HepG2 (cell line): ENCODE results near the gene IGLON5. TPM values are rescaled to one million over a fixed set of nuclear protein-coding genes. Genes with fewer than 3 reads are reported as not detected.

ENCODE experiments used
- ATRX ChIP-seq: sonication (generic); formaldehyde crosslinking; IDR thresholded peaks from 2 replicates; pipeline ENCODE4 v1.4.0; 2020; ENCODE audit warnings: missing genetic modification reagents, borderline replicate concordance
- NR2C2 ChIP-seq: sonication (generic); formaldehyde crosslinking; IDR thresholded peaks from 2 replicates; pipeline ENCODE4 v1.4.0; 2020; ENCODE audit warnings: missing genetic modification reagents, mild to moderate bottlenecking, moderate library complexity, borderline replicate concordance
- ONECUT2 ChIP-seq: sonication (generic); formaldehyde crosslinking; IDR thresholded peaks from 2 replicates; pipeline ENCODE4 v1.4.0; 2020; ENCODE audit warnings: missing genetic modification reagents
- RCOR2 ChIP-seq: IDR thresholded peaks from 2 replicates; pipeline ENCODE4 v1.6.1; 2016; ENCODE audit warnings: missing biosample characterization, missing genetic modification reagents
- THRA ChIP-seq: sonication (generic); formaldehyde crosslinking; IDR thresholded peaks from 2 replicates; pipeline ENCODE4 v1.4.0; 2020; ENCODE audit warnings: missing genetic modification reagents, borderline replicate concordance
- WIZ ChIP-seq: sonication (generic); formaldehyde crosslinking; IDR thresholded peaks from 2 replicates; pipeline ENCODE4 v1.5.1; 2020; ENCODE audit warnings: mild to moderate bottlenecking, missing genetic modification reagents
- ZFX ChIP-seq: sonication (generic); formaldehyde crosslinking; IDR thresholded peaks from 2 replicates; pipeline ENCODE4 v1.4.0; 2020; ENCODE audit warnings: mild to moderate bottlenecking, low read depth, missing genetic modification reagents, moderate library complexity
- ZNF317 ChIP-seq: sonication (generic); formaldehyde crosslinking; IDR thresholded peaks from 2 replicates; pipeline ENCODE4 v1.5.0; 2020; ENCODE audit warnings: mild to moderate bottlenecking, missing genetic modification reagents
- ZNF331 ChIP-seq: sonication (generic); formaldehyde crosslinking; IDR thresholded peaks from 2 replicates; pipeline ENCODE4 v1.4.0; 2020; ENCODE audit warnings: missing genetic modification reagents
- ZNF350 ChIP-seq: sonication (generic); formaldehyde crosslinking; IDR thresholded peaks from 2 replicates; pipeline ENCODE4 v1.4.0; 2020; ENCODE audit warnings: mild to moderate bottlenecking, low read depth, missing genetic modification reagents, borderline replicate concordance
- ZNF44 ChIP-seq: sonication (generic); formaldehyde crosslinking; IDR thresholded peaks from 2 replicates; pipeline ENCODE4 v1.5.1; 2020; ENCODE audit warnings: mild to moderate bottlenecking, missing genetic modification reagents
- ZNF598 ChIP-seq: sonication (generic); formaldehyde crosslinking; IDR thresholded peaks from 2 replicates; pipeline ENCODE4 v1.5.1; 2020; ENCODE audit warnings: mild to moderate bottlenecking, missing genetic modification reagents, borderline replicate concordance
- ZNF605 ChIP-seq: sonication (generic); formaldehyde crosslinking; IDR thresholded peaks from 2 replicates; pipeline ENCODE4 v1.8.0; 2022; ENCODE audit warnings: mild to moderate bottlenecking, missing genetic modification reagents
- ZNF687 ChIP-seq: sonication (generic); formaldehyde crosslinking; IDR thresholded peaks from 2 replicates; pipeline ENCODE4 v1.5.1; 2020; ENCODE audit warnings: mild to moderate bottlenecking, missing genetic modification reagents, moderate library complexity
- ZNF775 ChIP-seq: sonication (generic); formaldehyde crosslinking; IDR thresholded peaks from 2 replicates; pipeline ENCODE4 v1.4.0; 2020; ENCODE audit warnings: missing genetic modification reagents, mild to moderate bottlenecking, moderate library complexity, borderline replicate concordance
- ZNF883 ChIP-seq: sonication (generic); formaldehyde crosslinking; IDR thresholded peaks from 2 replicates; pipeline ENCODE4 v1.5.1; 2020; ENCODE audit warnings: mild to moderate bottlenecking, missing genetic modification reagents; ENCODE audit errors: not compliant biosample characterization
- ZSCAN21 ChIP-seq: sonication (generic); formaldehyde crosslinking; IDR thresholded peaks from 2 replicates; pipeline ENCODE4 v1.8.0; 2022; ENCODE audit warnings: mild to moderate bottlenecking, missing genetic modification reagents, moderate library complexity, borderline replicate concordance
- polyA plus RNA-seq, 8 experiments: library from polyadenylated mRNA; depleted of rRNA in 3 of 8; stranded (reverse) in 7 of 8; unstranded in 1 of 8; fragments of >200 nt; fragmentation: Illumina TruSeq in 4 of 8; extraction: Trizol in 4 of 8; gene quantifications; 2 replicates each; pipeline versions ENCODE4 v1.2.1 to v1.2.3, GENCODE V29; 2011 to 2016; ENCODE audit warnings: low read depth in 4 of 8, missing spikeins in 1 of 8, mixed read lengths in 1 of 8; ENCODE audit not compliant: insufficient read depth in 1 of 8
- total RNA-seq, 5 experiments: library from RNA; depleted of rRNA; stranded (reverse); fragments of >200 nt; fragmentation: Illumina TruSeq; extraction: Trizol; gene quantifications; 2 replicates each; pipeline ENCODE4 v1.2.3, GENCODE V29; 2016; ENCODE audit warnings: low read depth in 1 of 5
- TF ChIP-seq, protein P1 (sequence below): sonication (generic); formaldehyde crosslinking; conservative IDR thresholded peaks from 2 replicates; pipeline ENCODE4 v1.4.0; 2020; ENCODE audit warnings: mild to moderate bottlenecking, missing genetic modification reagents, moderate library complexity
- TF ChIP-seq, protein P2 (sequence below): sonication (generic); formaldehyde crosslinking; IDR thresholded peaks from 2 replicates; pipeline ENCODE4 v1.8.1; 2023; ENCODE audit warnings: mild to moderate bottlenecking, moderate library complexity, missing genetic modification reagents

Gene IGLON5
- total and polyA plus RNA-seq, 2 of the 13 experiments (the other 11 are each of a cell fraction or from before 2014, with no cell fraction given): 0.04 to 5.7 TPM

DNA sequence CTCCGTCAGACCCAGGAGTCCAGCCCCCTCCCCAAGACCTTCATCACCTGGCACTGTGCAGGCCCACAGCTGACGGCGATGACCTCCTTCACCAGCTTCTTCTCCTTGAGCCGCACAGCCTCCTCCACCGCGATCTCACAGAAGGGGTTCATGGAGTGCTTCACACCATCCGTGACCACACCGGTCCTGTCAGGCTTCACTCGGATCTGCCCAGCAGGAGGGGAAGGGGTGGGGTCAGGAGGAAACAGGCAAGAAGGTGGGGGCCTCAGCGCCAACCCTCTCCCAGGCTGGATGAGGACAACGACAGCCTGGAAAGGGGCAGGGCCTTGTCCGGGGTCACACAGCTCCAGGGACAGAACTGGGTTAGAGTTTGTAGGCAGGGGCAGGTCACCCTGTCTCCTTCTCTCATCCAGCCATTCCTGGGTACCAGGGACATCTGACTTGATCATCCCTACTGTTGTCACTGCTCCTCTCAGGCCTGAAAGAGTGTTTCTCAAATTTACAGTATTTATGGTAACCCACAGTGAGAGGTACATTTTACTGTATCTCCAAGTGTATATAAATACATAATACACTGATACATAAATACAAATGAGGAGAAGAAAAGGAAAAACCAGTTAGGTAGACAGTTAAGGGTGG is 42.8 kb downstream of the IGLON5 start (continued):
- TF ChIP-seq ZNF350 (CRISPR knock-in tag) (no peak; the same call in 1 of the 2 replicates), ZNF598 (CRISPR knock-in tag) (no peak), ATRX (no peak), WIZ (CRISPR knock-in tag) (no peak), THRA (CRISPR knock-in tag) (peak; percentile 85), ZNF44 (CRISPR knock-in tag) (no peak), ZNF687 (CRISPR knock-in tag) (peak; percentile 94), ZNF605 (0 out of 2 replicates have a peak, but pooled peaks have one; percentile 55), ZSCAN21 (no peak; the same call in 1 of the 2 replicates), ZNF317 (CRISPR knock-in tag) (no peak), ONECUT2 (no peak), RCOR2 (CRISPR knock-in tag) (no peak), ZNF331 (CRISPR knock-in tag) (0 out of 2 replicates have a peak, but pooled peaks have one; percentile 24), ZNF775 (CRISPR knock-in tag) (no peak), ZFX (CRISPR knock-in tag) (peak; percentile 78), ZNF883 (CRISPR knock-in tag) (no peak), NR2C2 (CRISPR knock-in tag) (peak; percentile 44; the same call in 1 of the 2 replicates)
- TF ChIP-seq, protein P1, sequence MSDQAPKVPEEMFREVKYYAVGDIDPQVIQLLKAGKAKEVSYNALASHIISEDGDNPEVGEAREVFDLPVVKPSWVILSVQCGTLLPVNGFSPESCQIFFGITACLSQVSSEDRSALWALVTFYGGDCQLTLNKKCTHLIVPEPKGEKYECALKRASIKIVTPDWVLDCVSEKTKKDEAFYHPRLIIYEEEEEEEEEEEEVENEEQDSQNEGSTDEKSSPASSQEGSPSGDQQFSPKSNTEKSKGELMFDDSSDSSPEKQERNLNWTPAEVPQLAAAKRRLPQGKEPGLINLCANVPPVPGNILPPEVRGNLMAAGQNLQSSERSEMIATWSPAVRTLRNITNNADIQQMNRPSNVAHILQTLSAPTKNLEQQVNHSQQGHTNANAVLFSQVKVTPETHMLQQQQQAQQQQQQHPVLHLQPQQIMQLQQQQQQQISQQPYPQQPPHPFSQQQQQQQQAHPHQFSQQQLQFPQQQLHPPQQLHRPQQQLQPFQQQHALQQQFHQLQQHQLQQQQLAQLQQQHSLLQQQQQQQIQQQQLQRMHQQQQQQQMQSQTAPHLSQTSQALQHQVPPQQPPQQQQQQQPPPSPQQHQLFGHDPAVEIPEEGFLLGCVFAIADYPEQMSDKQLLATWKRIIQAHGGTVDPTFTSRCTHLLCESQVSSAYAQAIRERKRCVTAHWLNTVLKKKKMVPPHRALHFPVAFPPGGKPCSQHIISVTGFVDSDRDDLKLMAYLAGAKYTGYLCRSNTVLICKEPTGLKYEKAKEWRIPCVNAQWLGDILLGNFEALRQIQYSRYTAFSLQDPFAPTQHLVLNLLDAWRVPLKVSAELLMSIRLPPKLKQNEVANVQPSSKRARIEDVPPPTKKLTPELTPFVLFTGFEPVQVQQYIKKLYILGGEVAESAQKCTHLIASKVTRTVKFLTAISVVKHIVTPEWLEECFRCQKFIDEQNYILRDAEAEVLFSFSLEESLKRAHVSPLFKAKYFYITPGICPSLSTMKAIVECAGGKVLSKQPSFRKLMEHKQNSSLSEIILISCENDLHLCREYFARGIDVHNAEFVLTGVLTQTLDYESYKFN (CRISPR knock-in tag): no peak
- TF ChIP-seq, protein P2, sequence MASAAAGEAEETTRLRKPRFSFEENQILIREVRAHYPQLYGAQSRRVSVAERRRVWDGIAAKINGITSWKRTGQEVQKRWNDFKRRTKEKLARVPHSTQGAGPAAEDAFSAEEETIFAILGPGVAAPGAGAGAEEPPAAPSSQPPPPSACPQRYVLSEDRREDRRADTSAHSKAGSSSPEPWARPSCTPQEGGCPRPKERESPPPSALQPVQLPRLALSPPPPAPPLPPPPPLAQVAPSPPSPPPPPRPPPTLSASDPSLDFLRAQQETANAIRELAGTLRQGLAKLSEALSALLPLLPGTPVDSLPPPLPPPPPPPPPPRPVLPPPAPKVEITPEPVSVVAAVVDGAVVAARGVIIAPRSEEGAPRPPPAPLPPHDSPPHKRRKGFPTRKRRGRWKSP: peak; percentile 67; the same call in 1 of the 2 replicates
